GM12892 (cell line): Measurements from ENCODE around the gene LDLRAD4.

Experiments used
- POLR2A ChIP-seq: IDR thresholded peaks from 2 replicates; pipeline ENCODE4 v1.6.1; 2011; ENCODE audit warnings: low read depth, low read length, control low read depth
- POLR2AphosphoS5 ChIP-seq: IDR thresholded peaks from 2 replicates; pipeline ENCODE4 v1.6.1; 2011; ENCODE audit warnings: low read depth, low read length, control low read depth

GRCh38 chr18:13437034-13437433, 218.5 kb downstream of the LDLRAD4 start:
- TF ChIP-seq POLR2A (no peak), POLR2AphosphoS5 (no peak)
